ENCODE measurements around the gene LRFN2. TPM values are rescaled to one million over a fixed set of nuclear protein-coding genes. Genes with fewer than 3 reads are reported as not detected.

LRFN2 gene
- polyA plus RNA-seq, 3 donors, result not detected

- Histone ChIP-seq H3K27ac (ENCODE audit: low read depth in 1 of 2, low read length in 2 of 2) (no peak overlapping the region), H3K9ac (ENCODE audit: insufficient read depth, low read length, poor library complexity, severe bottlenecking) (no peak overlapping the region), H3K79me2 (ENCODE audit: insufficient read depth, low read length) (no peaks in the 10 kb centered on the region), H3K4me3 (replicated peaks in 1 of 3; ENCODE audit: low read depth in 2 of 3, low read length in 3 of 3) (no peak overlapping the region), H3K9me3 (replicated peaks in 1 of 2; ENCODE audit: control insufficient read depth in 1 of 2, insufficient read depth in 1 of 2, low read length in 2 of 2) (no peaks in the 10 kb centered on the region), H2AFZ (ENCODE audit: insufficient read depth, low read depth, low read length, poor library complexity, severe bottlenecking) (no peak overlapping the region), H3K4me1 (ENCODE audit: control insufficient read depth in 1 of 2, insufficient read depth in 2 of 2, low read length in 2 of 2) (no peaks in the 10 kb centered on the region), H4K20me1 (ENCODE audit: insufficient read depth, low read length) (no peaks in the 10 kb centered on the region), H3K4me2 (replicated peaks; ENCODE audit: extremely low read depth, low read length, poor library complexity, severe bottlenecking) (no peak overlapping the region), H3K36me3 (replicated peaks in 1 of 2; ENCODE audit: control insufficient read depth in 1 of 2, insufficient read depth in 2 of 2, low read length in 2 of 2) (no peaks in the 10 kb centered on the region), H3K27me3 (ENCODE audit: control insufficient read depth in 2 of 2, insufficient read depth in 2 of 2, low read length in 2 of 2) (no peaks in the 10 kb centered on the region)
- WGBS (ENCODE audit: insufficient coverage), result 96% methylated on average over 6 of the region's 6 CpGs
- Mint-ChIP-seq H3K4me1 (peaks cover 7% of the 10 kb centered on the region), H3K4me3 (no peak overlapping the region), H3K27ac (no peak overlapping the region), H3K36me3 (no peaks in the 10 kb centered on the region), H3K9me3 (peaks cover 0 to 2% (median 0%) of the 10 kb centered on the region in 7 donors), H3K27me3 (ENCODE audit: low read depth in 3 of 3) (no peaks in the 10 kb centered on the region)
- intact Hi-C loops (cut with micrococcal nuclease), result no loop called here
- TF ChIP-seq CTCF (IDR thresholded peaks at IDR 0.05), result no peak
- no peak for DNase-seq
These were observed 154.2 kb downstream of the LRFN2 start for GRCh38 chr6:40432982-40433381.

DNA sequence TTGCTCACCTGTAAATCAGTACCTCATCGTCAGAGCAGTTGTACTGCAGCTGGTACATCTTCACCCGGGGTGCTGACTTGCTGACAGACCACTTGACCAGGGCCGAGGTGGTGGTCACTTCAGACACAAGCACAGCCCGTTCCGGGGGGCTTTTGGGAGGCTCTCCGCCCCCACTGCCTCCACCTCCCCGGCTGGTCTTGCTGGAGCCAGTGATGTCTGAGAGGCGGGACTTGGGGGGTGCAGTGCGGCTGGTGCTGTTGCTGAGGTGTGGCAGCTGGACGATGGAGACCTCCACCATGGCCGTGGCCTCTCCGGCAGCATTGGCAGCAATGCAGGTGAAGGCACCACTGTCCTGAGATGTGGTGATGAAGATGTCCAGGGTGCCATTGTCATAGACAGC is 155.5 kb downstream of the LRFN2 start:
- Mint-ChIP-seq H3K36me3 (no peaks in the 10 kb centered on the region), H3K27ac (no peak overlapping the region), H3K27me3 (ENCODE audit: low read depth in 3 of 3) (no peaks in the 10 kb centered on the region), H3K4me3 (no peak overlapping the region), H3K4me1 (peaks cover 4% of the 10 kb centered on the region), H3K9me3 (peaks cover 0 to 2% (median 0%) of the 10 kb centered on the region in 7 donors)
- Histone ChIP-seq H3K4me2 (replicated peaks; ENCODE audit: extremely low read depth, low read length, poor library complexity, severe bottlenecking) (no peak overlapping the region), H2AFZ (ENCODE audit: insufficient read depth, low read depth, low read length, poor library complexity, severe bottlenecking) (no peak overlapping the region), H3K79me2 (ENCODE audit: insufficient read depth, low read length) (no peaks in the 10 kb centered on the region), H3K27ac (ENCODE audit: low read depth in 1 of 2, low read length in 2 of 2) (no peak overlapping the region), H3K9me3 (replicated peaks in 1 of 2; ENCODE audit: control insufficient read depth in 1 of 2, insufficient read depth in 1 of 2, low read length in 2 of 2) (no peaks in the 10 kb centered on the region), H3K9ac (ENCODE audit: insufficient read depth, low read length, poor library complexity, severe bottlenecking) (no peak overlapping the region), H4K20me1 (ENCODE audit: insufficient read depth, low read length) (no peaks in the 10 kb centered on the region), H3K27me3 (ENCODE audit: control insufficient read depth in 2 of 2, insufficient read depth in 2 of 2, low read length in 2 of 2) (no peaks in the 10 kb centered on the region), H3K4me3 (replicated peaks in 1 of 3; ENCODE audit: low read depth in 2 of 3, low read length in 3 of 3) (no peak overlapping the region), H3K36me3 (replicated peaks in 1 of 2; ENCODE audit: control insufficient read depth in 1 of 2, insufficient read depth in 2 of 2, low read length in 2 of 2) (no peaks in the 10 kb centered on the region), H3K4me1 (ENCODE audit: control insufficient read depth in 1 of 2, insufficient read depth in 2 of 2, low read length in 2 of 2) (no peaks in the 10 kb centered on the region)
- intact Hi-C loops (cut with micrococcal nuclease), result no loop called here
- 93% methylated on average over 12 of the region's 12 CpGs for WGBS (ENCODE audit: insufficient coverage)
- no peak for TF ChIP-seq CTCF (IDR thresholded peaks at IDR 0.05)
- DNase-seq, result no peak

All from CD14-positive monocyte (primary cell).